CMK (cell line): Measurements from ENCODE around the gene FCHO1.
A peak's percentile ranks its signal among the peaks of the same experiment; 100 is the strongest.

ENCODE experiments used
- DNase-seq: peaks from one replicate; pipeline ENCODE4 v3.0.0-alpha.2; 2010; ENCODE audit warnings: low read depth

FCHO1 gene, protein sequence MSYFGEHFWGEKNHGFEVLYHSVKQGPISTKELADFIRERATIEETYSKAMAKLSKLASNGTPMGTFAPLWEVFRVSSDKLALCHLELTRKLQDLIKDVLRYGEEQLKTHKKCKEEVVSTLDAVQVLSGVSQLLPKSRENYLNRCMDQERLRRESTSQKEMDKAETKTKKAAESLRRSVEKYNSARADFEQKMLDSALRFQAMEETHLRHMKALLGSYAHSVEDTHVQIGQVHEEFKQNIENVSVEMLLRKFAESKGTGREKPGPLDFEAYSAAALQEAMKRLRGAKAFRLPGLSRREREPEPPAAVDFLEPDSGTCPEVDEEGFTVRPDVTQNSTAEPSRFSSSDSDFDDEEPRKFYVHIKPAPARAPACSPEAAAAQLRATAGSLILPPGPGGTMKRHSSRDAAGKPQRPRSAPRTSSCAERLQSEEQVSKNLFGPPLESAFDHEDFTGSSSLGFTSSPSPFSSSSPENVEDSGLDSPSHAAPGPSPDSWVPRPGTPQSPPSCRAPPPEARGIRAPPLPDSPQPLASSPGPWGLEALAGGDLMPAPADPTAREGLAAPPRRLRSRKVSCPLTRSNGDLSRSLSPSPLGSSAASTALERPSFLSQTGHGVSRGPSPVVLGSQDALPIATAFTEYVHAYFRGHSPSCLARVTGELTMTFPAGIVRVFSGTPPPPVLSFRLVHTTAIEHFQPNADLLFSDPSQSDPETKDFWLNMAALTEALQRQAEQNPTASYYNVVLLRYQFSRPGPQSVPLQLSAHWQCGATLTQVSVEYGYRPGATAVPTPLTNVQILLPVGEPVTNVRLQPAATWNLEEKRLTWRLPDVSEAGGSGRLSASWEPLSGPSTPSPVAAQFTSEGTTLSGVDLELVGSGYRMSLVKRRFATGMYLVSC

DNA sequence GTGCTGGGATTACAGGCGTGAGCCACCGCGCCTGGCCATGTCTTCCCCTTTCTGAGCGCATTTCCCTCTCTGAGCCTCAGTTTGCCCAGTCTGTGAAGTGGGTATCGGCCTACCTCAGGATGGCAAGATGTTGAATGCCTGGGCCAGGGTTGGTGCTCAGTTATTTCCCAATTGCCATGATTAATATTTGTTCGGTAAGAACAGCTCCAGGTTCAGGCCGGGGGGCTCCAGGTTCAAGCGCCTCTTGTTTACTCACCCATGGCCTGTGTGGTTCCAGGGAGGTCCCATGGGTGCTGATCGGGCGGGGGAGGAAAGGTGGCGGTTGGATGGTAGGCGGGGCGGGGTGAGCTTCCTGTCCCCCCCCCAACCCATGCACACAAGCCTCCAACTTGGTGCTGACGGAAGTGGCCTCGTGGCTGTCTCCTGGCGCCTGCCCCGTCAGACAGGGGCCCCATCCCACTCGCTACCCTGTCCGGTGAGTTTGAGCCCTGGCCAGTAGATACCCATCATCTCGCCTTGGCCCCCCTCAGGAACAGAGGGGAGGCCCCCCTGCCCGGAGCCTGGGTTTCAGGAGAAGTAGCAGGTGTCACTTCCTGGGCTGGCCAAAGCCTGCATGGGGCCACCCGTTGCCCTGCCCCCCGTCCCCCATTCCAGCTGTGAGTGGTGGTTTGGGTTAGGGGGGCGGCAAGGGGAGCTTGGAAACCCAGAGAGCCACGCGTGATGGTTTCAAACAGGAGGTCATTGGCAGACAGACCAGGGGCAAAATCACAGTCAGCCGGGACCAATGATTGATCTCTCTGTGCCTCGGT, at the start of gene FCHO1:
Gene FCHO1, plus strand, starts transcription at position 375 of the 809 bp plus-strand sequence. CDS start 3,688 bp downstream, outside the sequence.
- no peak for DNase-seq

DNA sequence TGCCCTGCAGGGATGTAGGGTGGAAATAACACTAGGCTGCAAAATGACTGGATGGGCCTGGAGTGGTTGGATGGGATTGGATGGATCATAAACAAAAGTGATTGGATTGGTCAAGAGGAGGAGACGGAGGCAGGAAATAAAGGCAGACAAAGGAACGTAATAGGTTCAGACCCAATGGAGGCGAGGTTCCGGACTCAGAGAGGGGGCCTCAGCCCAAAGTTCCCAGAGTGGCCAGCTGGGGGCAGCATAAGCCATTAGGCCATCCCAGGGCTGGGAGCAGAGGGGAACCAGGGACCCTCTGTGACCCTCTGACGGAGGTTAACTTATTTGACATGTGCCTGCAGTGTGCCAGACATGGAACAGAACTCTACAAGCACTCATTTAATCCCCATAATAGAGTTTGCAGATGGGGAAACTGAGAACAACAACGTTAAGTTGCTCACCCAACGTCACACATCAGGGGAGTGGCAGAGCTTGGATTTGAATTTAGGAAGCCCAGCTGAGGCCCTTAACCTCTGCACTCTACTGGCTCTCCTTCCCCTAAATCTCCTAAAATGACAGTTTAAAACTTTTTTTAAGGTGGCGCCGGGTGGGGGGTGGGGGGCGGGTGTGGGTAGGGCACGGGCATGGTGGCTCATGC, 47.3 kb upstream of the FCHO1 start:
- no peak for DNase-seq

DNA sequence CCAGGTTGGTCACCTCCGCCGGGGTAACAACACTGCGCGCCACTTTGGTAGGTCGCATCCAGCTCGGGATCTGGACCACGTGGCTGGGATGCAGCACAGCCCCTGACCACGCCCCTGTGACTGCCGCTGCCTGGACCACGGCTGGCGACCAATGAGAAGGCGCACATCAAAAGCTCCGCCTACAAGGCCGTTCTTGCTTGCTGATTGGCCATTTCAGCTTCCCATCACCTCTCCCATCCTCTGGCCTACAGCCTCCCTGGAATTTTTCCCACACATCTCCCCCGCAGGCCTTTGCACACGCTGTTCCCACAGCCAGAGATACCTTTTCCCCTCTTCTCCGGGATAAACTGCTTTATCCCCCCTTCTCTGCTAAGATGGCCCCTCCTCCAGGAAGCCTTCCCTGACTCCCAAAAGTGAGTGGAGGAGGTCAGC, 44.5 kb upstream of the FCHO1 start:
- DNase-seq, result no peak

DNA sequence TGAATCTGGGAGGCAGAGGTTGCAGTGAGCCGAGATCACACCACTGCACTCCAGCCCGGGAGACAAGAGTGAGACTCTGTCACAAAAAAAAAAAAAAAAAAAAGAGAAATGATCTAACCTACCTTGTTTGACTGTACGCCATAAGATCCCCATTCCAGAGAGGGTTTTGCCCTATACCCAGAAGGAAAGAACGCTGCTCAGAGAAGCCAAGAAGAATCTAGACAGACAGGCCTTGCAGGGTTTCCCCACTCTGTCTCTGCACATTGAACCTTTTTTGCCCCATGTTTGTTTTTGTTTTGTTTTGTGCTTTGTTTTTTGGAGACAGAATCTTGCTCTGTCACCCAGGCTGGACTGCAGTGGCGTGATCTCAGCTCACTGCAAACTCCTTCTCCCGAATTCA, 39.4 kb upstream of the FCHO1 start:
- DNase-seq, result no peak

DNA sequence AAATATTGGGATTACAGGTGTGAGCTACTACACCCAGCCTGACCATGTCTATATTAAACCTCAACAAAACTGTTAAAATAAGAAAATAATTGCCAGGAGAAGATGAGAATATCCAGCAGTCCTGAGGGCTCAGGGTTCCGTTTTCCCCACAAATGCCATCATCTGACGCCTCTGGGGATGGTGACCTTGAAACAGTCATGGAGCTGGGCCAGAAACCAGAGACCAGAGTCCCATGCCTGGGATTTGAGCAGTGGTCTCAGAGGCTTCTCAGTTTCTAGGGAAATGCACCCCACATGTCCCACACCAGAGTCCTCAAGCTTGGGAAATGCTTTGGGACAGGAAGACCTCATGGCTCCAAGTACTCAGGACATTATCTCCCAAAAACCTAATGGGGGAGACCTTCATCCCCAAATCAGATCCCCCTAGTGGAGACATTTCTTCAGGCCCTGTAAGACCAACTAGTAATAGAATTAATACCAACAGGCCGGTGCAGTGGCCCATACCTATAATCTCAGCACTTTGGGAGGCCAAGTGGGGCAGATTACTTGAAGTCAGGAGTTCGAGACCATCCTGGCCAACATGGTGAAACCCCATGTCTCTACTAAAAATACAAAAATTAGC, 34.9 kb upstream of the FCHO1 start:
- no peak for DNase-seq

DNA sequence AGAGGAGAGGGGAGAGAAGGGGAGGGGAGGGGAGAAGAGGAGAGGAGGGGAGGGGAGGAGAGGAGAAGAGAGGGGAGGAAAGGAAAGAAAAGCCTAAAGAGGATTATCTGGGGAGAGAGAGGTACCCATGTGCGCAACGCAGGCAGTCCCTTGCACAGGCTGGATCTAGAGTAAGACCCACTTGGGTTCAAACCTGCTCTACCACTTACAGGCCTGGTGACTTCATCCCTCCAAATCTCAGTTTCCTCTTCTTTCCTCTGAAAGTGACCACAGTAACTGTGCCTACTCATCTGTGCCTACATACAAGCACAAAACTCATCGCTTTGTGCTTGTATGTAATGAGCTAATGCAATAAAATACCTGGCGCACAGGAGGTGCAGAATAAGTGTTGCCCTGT, 32.7 kb upstream of the FCHO1 start:
- no peak for DNase-seq

DNA sequence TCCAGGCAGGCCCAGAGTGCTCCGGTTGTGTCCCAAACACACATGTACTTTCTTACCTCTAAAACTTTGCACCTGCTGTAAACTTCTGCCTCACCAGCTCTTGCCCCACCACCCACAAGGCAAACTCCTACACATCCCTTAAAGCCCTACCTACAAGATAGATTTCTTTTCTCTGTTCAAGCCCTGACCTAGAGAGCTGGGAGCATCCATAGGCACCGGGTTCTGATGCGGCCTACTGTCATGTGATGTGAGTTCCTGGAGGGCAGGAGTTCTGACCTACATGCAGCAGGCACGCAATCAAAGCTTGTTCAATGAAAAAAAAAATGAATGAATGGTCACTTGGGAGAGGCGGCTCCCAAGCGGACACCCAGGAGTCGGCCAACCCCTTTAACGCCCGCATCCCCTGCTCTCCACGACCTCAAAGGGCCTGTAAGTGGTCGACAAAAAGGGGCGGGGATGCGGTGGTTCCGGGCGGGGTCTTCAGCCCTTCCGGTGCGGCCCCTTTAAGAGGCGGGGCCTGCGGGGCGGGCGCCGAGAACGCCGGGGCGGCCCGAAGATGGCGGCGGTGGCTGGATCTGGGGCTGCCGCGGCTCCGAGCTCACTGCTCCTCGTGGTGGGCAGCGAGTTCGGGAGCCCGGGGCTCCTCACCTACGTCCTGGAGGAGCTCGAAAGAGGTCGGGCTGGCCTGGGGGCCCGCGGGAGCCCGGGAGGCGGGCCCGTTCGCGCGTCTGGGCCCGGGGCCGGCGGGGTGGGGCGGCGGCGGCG, 32.1 kb upstream of the FCHO1 start, which contains the start of gene MAP1S:
Gene MAP1S, plus strand, starts transcription at position 534 of the 765 bp plus-strand sequence. Its CDS starts 23 bp downstream, at position 557.
- DNase-seq, result peak; percentile 78

DNA sequence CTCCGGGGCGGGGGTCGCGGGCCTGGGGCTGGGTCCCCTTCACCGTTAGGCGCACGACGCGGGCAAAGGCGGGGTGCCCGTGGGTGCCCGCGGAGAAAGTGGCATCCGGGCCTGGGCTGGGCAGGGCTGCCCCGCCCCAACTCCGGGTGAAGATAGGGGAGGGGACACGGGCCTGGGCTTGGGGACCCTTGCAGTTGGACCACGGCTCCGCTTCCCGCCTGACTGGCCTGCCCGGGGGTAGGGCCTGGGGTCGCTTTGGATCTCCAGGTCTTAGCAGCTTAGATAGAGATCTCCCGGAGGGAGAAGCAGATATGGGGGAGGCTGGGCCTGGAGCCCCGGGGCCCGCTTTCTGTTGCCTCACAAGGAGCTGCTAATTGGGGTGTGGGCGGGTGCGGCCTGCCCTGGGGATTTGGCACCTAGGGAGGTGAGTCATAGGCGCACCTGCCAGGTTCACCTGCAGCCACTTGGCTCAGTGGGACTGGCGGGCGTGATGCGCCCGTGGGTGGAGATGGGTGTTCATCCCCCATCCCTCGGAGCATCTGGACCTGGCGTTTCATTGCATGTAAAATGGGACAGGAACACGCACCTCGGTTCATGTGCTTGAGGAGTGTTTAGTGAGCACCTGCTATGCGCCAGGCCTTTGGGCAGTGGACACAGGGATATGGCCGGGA, 31.4 kb upstream of the FCHO1 start:
- DNase-seq, result no peak

DNA sequence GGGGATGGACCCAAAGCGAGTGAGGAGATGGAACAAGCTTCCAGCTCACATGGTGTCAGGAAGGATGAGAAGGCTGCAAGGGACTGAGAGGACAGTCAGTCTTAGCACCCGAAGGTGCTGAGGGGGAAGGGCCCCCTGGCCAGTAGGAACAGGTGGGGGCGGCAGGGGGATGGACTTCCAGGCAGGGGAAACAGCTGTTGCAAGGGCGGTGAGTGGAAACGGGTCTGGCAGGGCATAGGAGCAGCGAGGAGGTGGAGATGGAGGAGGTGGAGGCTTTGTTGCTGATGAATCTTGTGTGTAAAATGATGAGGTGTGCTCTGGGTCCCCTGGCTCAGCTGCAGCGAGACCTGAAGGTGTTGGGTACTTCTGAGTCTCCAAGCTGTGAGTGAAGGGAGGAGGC, 30.8 kb upstream of the FCHO1 start:
- DNase-seq, result no peak

DNA sequence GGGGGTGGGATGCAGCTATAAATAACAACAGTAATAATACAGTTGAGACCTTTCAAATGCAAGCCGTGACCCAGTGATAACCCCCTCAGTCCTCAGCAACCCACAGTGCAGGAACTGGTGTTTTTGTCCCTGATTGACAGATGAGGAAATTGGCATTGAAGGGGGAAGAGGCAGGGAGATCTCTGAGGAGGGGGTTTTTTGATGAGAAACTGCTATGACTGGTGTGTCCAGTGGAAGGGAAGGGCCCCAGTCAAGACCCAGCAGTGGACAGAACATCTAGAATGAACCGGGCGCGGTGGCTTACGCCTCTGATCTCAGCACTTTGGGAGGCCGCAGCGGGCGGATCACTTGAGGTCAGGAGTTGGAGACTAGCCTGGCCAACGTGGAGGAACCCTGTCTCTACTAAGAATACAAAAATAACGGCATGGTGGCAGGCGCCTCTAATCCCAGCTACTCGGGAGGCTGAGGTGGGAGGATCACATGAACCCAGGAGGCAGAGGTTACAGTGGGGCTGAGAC, 30.1 kb upstream of the FCHO1 start:
- no peak for DNase-seq

DNA sequence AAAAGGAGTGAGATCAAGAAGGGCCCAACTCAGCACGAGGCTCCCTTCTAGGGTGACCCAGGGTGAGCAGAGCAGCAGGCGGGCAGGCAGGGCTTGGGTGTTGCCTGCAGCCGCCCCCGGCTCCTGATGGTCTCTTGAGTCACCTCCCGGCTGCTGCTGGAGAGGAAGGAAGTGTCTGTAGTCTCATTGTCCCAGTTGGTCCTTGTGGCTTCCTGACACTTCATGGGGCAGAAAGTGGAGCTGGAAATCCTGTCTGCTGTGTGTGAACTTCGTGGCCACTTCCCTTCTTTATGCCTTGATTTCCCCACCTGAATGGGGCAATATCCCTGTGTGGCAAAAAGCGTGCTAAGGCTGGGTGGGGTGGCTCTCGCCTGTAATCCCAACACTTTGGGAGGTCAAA, 29.5 kb upstream of the FCHO1 start:
- no peak for DNase-seq

DNA sequence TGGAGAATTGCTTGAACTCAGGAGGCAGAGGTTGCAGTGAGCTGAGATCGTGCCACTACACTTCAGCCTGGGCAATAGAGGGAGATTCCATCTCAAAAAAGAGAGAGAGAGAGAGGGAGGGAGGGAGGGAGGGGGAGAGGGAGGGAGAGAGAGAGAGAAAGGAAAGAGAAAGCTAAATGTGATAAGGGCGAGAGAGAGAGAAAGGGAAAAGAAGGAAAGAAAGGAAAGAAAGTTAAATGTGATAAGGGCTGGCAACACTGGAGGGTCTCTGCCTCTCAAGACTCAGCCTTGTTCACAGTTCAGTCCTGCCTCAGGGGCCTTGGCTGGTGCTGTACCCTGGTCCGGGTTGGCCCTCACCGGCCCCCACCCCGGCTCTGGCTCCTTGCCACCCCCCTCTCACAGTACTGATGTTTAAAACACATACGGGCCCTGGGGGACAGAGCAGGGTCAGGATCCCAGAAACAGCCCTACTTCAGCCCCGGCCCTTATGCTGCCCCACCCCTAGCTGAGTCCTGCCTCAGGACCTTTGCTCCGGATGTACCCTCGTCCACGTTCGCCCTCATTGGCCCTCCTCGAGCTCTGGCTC, 28.5 kb upstream of the FCHO1 start:
- DNase-seq, result no peak

DNA sequence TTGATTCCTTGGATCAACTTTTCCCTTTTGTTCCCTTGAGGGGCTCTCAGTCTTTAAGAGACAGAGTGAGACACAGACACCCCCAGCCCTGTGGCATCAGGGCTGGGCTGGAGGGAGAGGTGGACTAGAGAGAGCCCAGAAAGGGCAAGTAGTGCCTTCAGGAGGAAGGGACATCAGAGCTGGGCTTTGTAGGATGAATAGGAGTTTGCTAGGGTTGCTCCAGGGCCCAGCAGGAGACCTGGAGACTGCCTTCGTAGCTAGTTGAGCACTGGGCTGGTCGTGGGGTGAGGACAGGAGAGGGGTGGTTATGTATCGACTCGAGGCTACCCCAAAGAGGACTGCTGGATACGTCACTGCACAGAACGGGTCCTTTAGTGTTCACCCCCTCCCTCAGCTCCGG, 26.6 kb upstream of the FCHO1 start:
- no peak for DNase-seq

DNA sequence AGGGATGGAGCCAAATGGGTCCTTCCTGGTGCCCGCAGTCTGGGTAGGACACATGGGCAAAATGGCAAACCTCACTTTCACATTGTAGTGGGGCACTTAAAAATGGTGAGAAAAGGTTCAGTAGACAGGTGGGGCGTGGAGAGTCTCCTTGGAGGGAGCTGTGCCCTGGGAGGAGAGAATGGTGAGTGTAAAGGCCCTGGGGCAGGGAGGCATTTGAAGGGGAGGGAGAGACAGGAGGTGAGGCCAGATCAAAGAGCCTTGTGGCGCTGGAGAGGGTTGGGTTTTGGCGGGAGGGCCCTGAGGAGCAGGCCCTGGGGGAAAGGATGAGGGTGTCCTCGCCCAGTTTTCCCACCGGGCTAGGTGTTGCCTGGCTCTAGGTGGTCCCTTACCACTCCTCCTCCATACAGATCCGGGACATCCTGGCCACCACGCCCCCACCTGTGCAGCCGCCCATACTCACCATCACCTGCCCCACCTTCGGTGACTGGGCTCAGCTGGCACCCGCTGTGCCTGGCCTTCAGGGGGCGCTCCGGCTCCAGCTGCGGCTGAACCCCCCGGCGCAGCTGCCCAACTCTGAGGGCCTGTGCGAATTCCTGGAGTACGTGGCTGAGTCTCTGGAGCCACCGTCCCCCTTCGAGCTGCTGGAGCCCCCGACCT, 25.7 kb upstream of the FCHO1 start:
- DNase-seq, result no peak

DNA sequence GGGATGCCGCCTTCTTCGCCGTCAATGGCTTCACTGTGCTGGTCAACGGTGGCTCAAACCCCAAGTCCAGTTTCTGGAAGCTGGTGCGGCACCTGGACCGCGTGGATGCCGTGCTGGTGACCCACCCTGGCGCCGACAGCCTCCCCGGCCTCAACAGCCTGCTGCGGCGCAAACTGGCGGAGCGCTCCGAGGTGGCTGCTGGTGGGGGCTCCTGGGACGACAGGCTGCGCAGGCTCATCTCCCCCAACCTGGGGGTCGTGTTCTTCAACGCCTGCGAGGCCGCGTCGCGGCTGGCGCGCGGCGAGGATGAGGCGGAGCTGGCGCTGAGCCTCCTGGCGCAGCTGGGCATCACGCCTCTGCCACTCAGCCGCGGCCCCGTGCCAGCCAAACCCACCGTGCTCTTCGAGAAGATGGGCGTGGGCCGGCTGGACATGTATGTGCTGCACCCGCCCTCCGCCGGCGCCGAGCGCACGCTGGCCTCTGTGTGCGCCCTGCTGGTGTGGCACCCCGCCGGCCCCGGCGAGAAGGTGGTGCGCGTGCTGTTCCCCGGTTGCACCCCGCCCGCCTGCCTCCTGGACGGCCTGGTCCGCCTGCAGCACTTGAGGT, 25.0 kb upstream of the FCHO1 start:
- DNase-seq, result no peak

DNA sequence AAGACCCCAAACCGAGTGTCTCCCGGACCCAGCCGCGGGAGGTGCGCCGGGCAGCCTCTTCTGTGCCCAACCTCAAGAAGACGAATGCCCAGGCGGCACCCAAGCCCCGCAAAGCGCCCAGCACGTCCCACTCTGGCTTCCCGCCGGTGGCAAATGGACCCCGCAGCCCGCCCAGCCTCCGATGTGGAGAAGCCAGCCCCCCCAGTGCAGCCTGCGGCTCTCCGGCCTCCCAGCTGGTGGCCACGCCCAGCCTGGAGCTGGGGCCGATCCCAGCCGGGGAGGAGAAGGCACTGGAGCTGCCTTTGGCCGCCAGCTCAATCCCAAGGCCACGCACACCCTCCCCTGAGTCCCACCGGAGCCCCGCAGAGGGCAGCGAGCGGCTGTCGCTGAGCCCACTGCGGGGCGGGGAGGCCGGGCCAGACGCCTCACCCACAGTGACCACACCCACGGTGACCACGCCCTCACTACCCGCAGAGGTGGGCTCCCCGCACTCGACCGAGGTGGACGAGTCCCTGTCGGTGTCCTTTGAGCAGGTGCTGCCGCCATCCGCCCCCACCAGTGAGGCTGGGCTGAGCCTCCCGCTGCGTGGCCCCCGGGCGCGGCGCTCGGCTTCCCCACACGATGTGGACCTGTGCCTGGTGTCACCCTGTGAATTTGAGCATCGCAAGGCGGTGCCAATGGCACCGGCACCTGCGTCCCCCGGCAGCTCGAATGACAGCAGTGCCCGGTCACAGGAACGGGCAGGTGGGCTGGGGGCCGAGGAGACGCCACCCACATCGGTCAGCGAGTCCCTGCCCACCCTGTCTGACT, 24.1 kb upstream of the FCHO1 start:
- no peak for DNase-seq

DNA sequence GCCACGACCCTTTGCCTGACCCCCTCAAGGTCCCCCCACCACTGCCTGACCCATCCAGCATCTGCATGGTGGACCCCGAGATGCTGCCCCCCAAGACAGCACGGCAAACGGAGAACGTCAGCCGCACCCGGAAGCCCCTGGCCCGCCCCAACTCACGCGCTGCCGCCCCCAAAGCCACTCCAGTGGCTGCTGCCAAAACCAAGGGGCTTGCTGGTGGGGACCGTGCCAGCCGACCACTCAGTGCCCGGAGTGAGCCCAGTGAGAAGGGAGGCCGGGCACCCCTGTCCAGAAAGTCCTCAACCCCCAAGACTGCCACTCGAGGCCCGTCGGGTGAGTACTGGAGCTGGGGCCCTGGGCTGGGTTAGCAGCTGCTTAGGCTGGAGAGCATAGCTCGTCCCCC, 23.4 kb upstream of the FCHO1 start:
- no peak for DNase-seq
